ENCODE data around the gene STK25.
"Not testable (repeated sequence)": the region's sequence is repeated elsewhere in the genome, so short reads cannot be mapped to it uniquely, and the experiment has no call there.

STK25 gene

GRCh38 chr2:241509155-241509784 is 886 bp upstream of the STK25 start:
- no peak for DNase-seq (ENCODE audit: low read depth, low spot score)

GRCh38 chr2:241507430-241508239 is 749 bp downstream of the STK25 start:
- no peak for DNase-seq (ENCODE audit: low read depth, low spot score)

- no peak for DNase-seq (ENCODE audit: low read depth, low spot score)
Observed at GRCh38 chr2:241506793-241507429, 1.5 kb downstream of the STK25 start.

GRCh38 chr2:241506317-241506716 is 2.1 kb downstream of the STK25 start:
- DNase-seq (ENCODE audit: low read depth, low spot score): not testable (repeated sequence)

- DNase-seq (ENCODE audit: low read depth, low spot score): no peak
Observed at GRCh38 chr2:241505781-241506201, 2.6 kb downstream of the STK25 start.

GRCh38 chr2:241505086-241505780 is 3.2 kb downstream of the STK25 start:
- DNase-seq (ENCODE audit: low read depth, low spot score): no peak

GRCh38 chr2:241503776-241504392 is 4.5 kb downstream of the STK25 start:
- DNase-seq (ENCODE audit: low read depth, low spot score): no peak

GRCh38 chr2:241502281-241502680 is 6.1 kb downstream of the STK25 start:
- no peak for DNase-seq (ENCODE audit: low read depth, low spot score)

GRCh38 chr2:241501551-241501950 is 6.8 kb downstream of the STK25 start:
- DNase-seq (ENCODE audit: low read depth, low spot score): no peak

- no peak for DNase-seq (ENCODE audit: low read depth, low spot score)
Observed at GRCh38 chr2:241501099-241501541, 7.3 kb downstream of the STK25 start.

GRCh38 chr2:241500431-241500975 is 7.9 kb downstream of the STK25 start:
- DNase-seq (ENCODE audit: low read depth, low spot score): no peak

- DNase-seq (ENCODE audit: low read depth, low spot score): no peak
Observed at GRCh38 chr2:241500016-241500415, 8.4 kb downstream of the STK25 start.

GRCh38 chr2:241499146-241499965 is 9.0 kb downstream of the STK25 start:
- DNase-seq (ENCODE audit: low read depth, low spot score): no peak

- DNase-seq (ENCODE audit: low read depth, low spot score): no peak
Observed at GRCh38 chr2:241498115-241499070, 10.0 kb downstream of the STK25 start.

- DNase-seq (ENCODE audit: low read depth, low spot score): no peak
Observed at GRCh38 chr2:241496904-241497877, 11.2 kb downstream of the STK25 start.

GRCh38 chr2:241496003-241496707 is 12.2 kb downstream of the STK25 start:
- DNase-seq (ENCODE audit: low read depth, low spot score): no peak
